H7 (cell line): ENCODE results near the gene OR1D2. TPM values are rescaled to one million over a fixed set of nuclear protein-coding genes. Genes with fewer than 3 reads are reported as not detected.
"Not testable (repeated sequence)": the region's sequence is repeated elsewhere in the genome, so short reads cannot be mapped to it uniquely, and the experiment has no call there.

ENCODE experiments used
- DNase-seq: peaks from one replicate; pipeline ENCODE4 v3.0.0; 2012
- H3K27me3 ChIP-seq: 2 replicates; pipeline ENCODE4 v1.6.0; 2011; ENCODE audit warnings: mild to moderate bottlenecking, low read length; ENCODE audit not compliant: control insufficient read depth, insufficient read depth
- H3K36me3 ChIP-seq: replicated peaks from 2 replicates; pipeline ENCODE4 v1.5.1; 2011; ENCODE audit warnings: low read length; ENCODE audit not compliant: control insufficient read depth, insufficient read depth
- H3K4me3 ChIP-seq: 2 replicates; pipeline ENCODE4 v1.5.1; 2011; ENCODE audit warnings: low read depth, mild to moderate bottlenecking, control low read depth, low read length, moderate library complexity; ENCODE audit not compliant: insufficient read depth
- total RNA-seq: library from RNA; depleted of rRNA; stranded (reverse); fragments of >200 nt; shearing (Covaris generic); gene quantifications from 2 replicates; pipeline ENCODE4 v1.2.3, GENCODE V29; 2014; rRNA removed

The OR1D2 gene, protein sequence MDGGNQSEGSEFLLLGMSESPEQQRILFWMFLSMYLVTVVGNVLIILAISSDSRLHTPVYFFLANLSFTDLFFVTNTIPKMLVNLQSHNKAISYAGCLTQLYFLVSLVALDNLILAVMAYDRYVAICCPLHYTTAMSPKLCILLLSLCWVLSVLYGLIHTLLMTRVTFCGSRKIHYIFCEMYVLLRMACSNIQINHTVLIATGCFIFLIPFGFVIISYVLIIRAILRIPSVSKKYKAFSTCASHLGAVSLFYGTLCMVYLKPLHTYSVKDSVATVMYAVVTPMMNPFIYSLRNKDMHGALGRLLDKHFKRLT
- not detected in 2 replicates for total RNA-seq

- H3K4me3 ChIP-seq, result no peak within 1 kb of the TSS
- H3K36me3 ChIP-seq, result no peaks in the 10 kb centered on the region
- DNase-seq, result no peak
- no peaks in the 10 kb centered on the region for H3K27me3 ChIP-seq
These were observed at the start of gene OR1D2 for GRCh38 chr17:3104322-3104721. Gene OR1D2, minus strand, starts transcription at chr17:3104422. Its CDS starts 11,426 bp downstream, at chr17:3092996.

DNA sequence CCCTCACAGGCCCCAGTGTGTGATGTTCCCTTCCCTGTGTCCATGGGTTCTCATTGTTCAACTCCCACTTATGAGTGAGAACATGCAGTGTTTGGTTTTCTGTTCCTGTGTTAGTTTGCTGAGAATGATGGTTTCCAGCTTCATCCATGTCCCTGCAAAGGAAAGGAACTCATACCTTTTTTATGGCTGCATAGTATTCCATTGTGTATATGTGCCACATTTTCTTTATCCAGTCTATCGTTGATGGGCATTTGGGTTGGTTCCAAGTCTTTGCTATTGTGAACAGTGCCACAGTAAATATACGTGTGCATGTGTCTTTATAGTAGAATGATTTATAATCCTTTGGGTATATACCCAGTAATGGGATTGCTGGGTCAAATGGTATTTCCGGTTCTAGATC, 33.3 kb upstream of the OR1D2 start:
- DNase-seq, H3K36me3 ChIP-seq, H3K27me3 ChIP-seq, H3K4me3 ChIP-seq: not testable (repeated sequence)

DNA sequence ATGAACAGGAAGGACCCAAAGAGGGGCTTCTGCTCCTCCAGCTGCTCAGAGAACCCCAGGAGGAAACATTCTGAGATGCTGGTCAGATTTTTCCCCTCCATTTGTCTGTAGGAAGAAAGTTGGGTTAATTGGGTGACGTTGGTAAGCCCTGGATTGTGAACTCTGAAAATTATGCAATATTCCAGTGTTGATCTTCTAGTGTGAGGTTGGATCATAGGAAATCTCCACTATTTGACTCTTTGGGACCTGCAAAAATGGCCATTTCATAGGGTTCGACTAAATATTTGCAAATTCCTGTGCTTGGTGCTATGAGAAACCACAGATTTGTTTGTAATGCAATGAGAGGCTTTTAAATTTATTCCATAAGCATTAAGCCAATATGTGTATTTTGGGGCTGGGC, 23.2 kb upstream of the OR1D2 start, which contains the start of gene OR1G1:
Gene OR1G1, minus strand, starts transcription at position 101 of the 400 bp plus-strand sequence. Its CDS starts 0 bp downstream, at position 101.
- Histone ChIP-seq H3K36me3 (no peaks in the 10 kb centered on the region), H3K27me3 (no peaks in the 10 kb centered on the region)
- no peak for DNase-seq

DNA sequence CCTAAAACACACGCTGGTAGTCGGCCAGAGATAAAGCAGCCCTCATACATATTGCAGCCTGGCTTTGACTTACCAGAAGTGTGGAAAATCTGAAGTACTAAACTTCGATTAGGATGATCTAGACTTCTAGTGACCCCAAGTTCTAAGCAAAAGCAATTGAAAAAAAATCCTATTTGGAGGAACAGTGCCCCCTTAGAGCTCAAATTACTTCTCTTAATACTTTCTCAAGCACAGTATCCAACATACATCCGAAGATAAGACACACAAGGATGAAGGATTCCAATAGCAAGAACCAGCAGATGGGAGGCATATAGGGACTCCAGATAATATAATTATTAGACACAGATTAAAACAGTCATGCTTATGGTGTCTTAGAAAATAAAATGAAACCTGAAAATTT, 30.4 kb downstream of the OR1D2 start:
- DNase-seq, H3K36me3 ChIP-seq, H3K4me3 ChIP-seq, H3K27me3 ChIP-seq: not testable (repeated sequence)

More for the DNA sequence above, 23.2 kb upstream of the OR1D2 start, which contains the start of gene OR1G1:
- H3K4me3 ChIP-seq, result no peak within 1 kb of the TSS

DNA sequence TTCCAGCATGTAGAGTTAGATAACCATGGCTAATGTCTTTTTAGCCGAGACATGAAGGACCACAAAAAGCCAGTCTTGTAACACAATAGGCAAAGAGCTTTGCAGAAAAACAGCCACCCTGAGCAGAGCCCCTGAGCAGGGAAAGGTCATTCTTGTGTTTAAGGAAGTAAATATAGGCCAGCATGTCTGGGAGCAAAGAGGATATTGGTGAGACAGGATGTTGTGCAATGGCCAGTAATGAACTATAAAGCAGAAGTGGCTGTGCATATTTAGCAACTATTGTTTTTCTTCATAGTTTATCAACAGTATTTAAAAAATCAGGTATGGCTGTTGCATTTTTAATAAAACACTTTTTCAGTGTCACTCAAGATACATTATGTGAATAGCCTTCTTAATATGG, 39.0 kb downstream of the OR1D2 start:
- H3K27me3 ChIP-seq, H3K36me3 ChIP-seq, DNase-seq, H3K4me3 ChIP-seq: not testable (repeated sequence)

DNA sequence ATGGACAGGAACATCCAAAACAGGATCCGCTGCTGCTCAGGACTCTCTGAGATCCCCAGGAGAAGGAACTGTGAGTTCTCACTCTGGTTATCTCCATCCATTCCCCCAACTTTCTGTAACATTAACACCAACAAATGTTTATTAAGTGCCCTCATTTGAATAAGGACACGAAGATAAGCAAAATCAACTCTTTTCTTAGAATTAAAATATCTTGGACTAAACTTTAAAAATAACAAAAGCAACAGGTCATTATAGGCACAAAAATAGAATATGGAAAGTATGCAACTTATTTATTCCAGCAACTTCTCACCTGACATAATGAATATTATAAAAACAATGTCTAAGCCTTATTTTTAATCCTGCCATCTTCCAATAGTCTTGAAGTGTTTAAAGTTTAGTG, 40.7 kb downstream of the OR1D2 start, which contains the start of gene OR1D5:
Gene OR1D5, minus strand, starts transcription at position 101 of the 400 bp plus-strand sequence. Its CDS starts 0 bp downstream, at position 101.
- not testable (repeated sequence) for H3K27me3 ChIP-seq, H3K4me3 ChIP-seq, DNase-seq, H3K36me3 ChIP-seq

DNA sequence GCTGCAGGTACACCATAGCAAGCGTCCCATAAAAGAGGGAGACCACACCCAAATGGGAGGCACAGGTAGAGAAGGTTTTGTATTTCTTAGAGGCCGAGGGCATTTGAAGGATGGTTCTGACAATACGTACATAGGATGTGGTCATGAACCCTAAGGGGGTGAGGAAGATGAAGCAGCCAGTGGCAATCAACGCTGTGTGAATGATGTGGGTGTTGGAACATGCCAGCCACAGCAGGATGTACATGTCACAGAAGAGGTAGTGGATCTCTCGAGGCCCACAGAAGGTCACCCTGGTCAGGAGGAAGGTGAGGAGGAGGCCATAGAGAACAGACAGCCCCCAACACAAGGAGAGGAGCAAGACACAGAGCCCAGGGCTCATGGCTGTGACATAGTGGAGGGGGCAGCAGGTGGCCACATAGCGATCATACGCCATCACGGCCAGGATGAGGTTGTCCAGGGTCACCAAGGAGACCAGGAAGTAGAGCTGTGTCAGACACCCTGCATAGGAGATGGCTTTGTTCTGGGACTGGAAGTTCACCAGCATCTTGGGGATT, 41.3 kb downstream of the OR1D2 start:
- not testable (repeated sequence) for H3K4me3 ChIP-seq, H3K27me3 ChIP-seq, DNase-seq, H3K36me3 ChIP-seq

DNA sequence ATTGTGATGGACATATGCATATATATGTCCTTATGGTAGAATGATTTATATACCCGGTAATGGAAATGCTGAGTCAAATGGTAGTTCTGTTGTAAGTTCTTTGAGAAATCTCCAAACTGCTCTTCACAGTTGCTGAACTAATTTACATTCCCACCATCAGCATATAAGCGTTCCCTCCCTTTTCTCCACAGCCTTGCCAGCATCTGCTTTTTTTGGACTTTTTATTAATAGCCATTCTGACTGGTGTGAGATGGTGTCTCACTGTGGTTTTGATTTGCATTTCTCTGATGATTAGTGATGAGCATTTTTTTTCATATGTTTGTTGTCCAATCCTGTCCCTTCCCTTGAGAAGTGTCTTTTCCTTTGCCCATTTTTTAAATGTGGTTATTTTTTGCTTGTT, 49.4 kb downstream of the OR1D2 start:
- H3K36me3 ChIP-seq, H3K27me3 ChIP-seq, H3K4me3 ChIP-seq, DNase-seq: not testable (repeated sequence)

- Histone ChIP-seq H3K36me3 (no peaks in the 10 kb centered on the region), H3K27me3 (no peaks in the 10 kb centered on the region)
These were observed 54.4 kb downstream of the OR1D2 start for GRCh38 chr17:3049705-3050295.

GRCh38 chr17:3048727-3049471, 55.3 kb downstream of the OR1D2 start:
- H3K36me3 ChIP-seq, result no peaks in the 10 kb centered on the region
- H3K4me3 ChIP-seq, result peak overlapping the region; percentile 62
- H3K27me3 ChIP-seq, result no peaks in the 10 kb centered on the region
- DNase-seq, result peak; percentile 96

More at GRCh38 chr17:3049705-3050295, 54.4 kb downstream of the OR1D2 start:
- H3K4me3 ChIP-seq, result no peak overlapping the region
- DNase-seq, result no peak

GRCh38 chr17:3046753-3047152, 57.5 kb downstream of the OR1D2 start:
- Histone ChIP-seq H3K36me3 (no peaks in the 10 kb centered on the region), H3K4me3 (no peak overlapping the region), H3K27me3 (no peaks in the 10 kb centered on the region)
- DNase-seq, result no peak

DNA sequence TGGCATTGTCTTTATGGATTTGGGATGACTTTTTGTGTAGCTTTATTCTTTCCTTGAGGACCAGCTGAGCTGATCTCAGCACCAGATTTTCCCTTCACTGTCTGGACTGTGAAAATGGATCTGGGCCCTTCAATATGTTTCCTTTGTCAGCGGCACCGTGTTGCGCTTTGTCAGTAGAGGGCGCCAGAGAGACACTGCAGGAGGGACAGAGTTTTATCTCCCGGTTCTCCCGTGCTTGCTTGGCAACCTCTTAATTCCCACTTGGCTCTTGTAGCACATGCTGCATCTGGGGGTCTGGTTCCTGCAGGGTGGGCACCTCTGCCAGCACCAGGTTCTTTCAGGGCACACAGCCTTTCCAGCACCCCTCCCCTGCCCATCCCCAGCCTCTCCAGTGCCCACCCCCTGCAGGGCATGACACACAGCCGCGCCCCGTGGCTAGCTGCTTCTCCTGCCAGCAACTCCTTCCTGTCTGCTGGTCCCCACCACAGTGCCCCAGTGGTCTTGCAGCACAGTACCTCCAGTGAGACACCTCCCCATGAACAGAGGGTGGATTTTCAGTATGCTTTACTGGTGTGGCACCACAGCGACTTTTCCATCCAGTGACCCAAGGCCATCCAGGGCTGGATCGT, 60.4 kb downstream of the OR1D2 start:
- DNase-seq, result peak; percentile 58
- H3K27me3 ChIP-seq, result no peaks in the 10 kb centered on the region
- H3K36me3 ChIP-seq, result no peaks in the 10 kb centered on the region
- no peak overlapping the region for H3K4me3 ChIP-seq

DNA sequence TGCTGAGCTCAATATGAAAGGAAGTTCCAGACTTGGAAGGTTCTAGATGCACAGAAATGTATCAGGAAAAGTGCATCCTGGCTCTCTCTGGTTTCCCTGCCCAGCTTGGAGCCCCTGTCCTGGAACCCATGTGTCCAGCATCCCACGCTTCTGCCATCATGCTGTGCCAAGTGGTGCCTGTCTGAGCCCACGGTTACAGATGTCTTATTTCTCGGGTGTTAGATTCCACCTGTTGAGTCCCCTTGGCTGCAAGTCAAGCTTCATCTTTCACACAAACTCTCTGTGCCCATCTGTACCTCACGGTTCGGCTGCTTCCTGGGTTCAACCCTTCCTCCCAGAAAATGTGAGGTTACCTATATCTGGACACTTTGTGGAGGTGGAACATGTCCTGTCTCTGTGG, 63.3 kb downstream of the OR1D2 start:
- DNase-seq, result no peak
- no peaks in the 10 kb centered on the region for H3K36me3 ChIP-seq
- no peaks in the 10 kb centered on the region for H3K27me3 ChIP-seq
- no peak overlapping the region for H3K4me3 ChIP-seq

DNA sequence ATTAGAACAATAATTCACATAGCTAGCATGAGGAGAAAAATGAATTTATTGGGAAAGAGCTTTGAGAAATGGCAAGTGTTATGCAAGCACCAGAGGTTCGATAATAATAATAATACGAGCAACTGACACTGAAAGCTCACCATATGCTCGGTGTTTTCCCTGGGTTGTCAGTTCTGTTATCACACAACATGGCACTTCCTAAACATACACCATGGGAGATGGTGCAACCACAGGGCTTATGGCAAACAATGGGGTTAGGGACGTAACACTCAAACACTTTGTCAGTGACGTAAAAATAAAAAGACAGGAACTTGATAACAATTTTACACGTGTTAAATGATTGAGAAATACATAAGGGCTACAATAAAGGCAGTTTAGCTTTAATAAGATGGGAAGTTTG, 64.5 kb downstream of the OR1D2 start:
- Histone ChIP-seq H3K36me3 (peaks cover 3% of the 10 kb centered on the region; the same call in 1 of the 2 replicates), H3K4me3 (no peak overlapping the region)
- DNase-seq, result no peak

More for the DNA sequence above, 64.5 kb downstream of the OR1D2 start:
- H3K27me3 ChIP-seq, result no peaks in the 10 kb centered on the region
